MCF 10A (cell line): Measurements from ENCODE around the gene WBP2NL. TPM values are rescaled to one million over a fixed set of nuclear protein-coding genes. Genes with fewer than 3 reads are reported as not detected.
"Not testable (repeated sequence)": the region's sequence is repeated elsewhere in the genome, so short reads cannot be mapped to it uniquely, and the experiment has no call there.

ENCODE experiments used
- BruUV-seq: library from RNA; stranded (reverse); fragments of 400-500 nt; replicated peaks from 2 replicates; lab custom pipeline; 2021; lab: Mats Ljungman, UMichigan
- CTCF ChIA-PET: fragments of 300-600 bp; sonication (Branson Sonifier 250); formaldehyde crosslinking; extraction: SDS; loops from one replicate; lab custom pipeline; 2021; ENCODE audit warnings: antibody characterized with exemption, inconsistent platforms; lab: Yijun Ruan, JAX
- POLR2A ChIA-PET: fragments of 300-600, 350-650 bp; sonication (Branson Sonifier 250); formaldehyde crosslinking; extraction: SDS; loops from one replicate; lab custom pipeline; 2020; ENCODE audit warnings: antibody characterized with exemption, inconsistent platforms; lab: Yijun Ruan, JAX
- DNase-seq: peaks from one replicate; pipeline ENCODE4 v3.0.0-alpha.2; 2018; ENCODE audit not compliant: unreplicated experiment
- H3K27ac Mint-ChIP-seq: one replicate; pipeline ENCODE4 v1.8.0; 2022; ENCODE audit warnings: mild to moderate bottlenecking, low read depth, mixed read lengths; ENCODE audit not compliant: unreplicated experiment
- H3K27me3 Mint-ChIP-seq: one replicate; pipeline ENCODE4 v1.8.0; 2022; ENCODE audit warnings: mixed read lengths; ENCODE audit not compliant: insufficient read depth, unreplicated experiment
- H3K36me3 Mint-ChIP-seq: one replicate; pipeline ENCODE4 v1.8.0; 2022; ENCODE audit warnings: mild to moderate bottlenecking, moderate library complexity, mixed read lengths; ENCODE audit not compliant: insufficient read depth, unreplicated experiment
- H3K4me1 Mint-ChIP-seq: one replicate; pipeline ENCODE4 v1.8.0; 2022; ENCODE audit warnings: mixed read lengths; ENCODE audit not compliant: insufficient read depth, unreplicated experiment
- H3K4me3 Mint-ChIP-seq: one replicate; pipeline ENCODE4 v1.8.0; 2022; ENCODE audit warnings: mild to moderate bottlenecking, moderate library complexity, mixed read lengths; ENCODE audit not compliant: unreplicated experiment
- H3K9me3 Mint-ChIP-seq: one replicate; pipeline ENCODE4 v1.8.0; 2022; ENCODE audit warnings: mixed read lengths; ENCODE audit not compliant: unreplicated experiment
- CTCF ChIP-seq: fragments of 200-600 bp; IDR thresholded peaks from one replicate; pipeline ENCODE4 v1.8.0; 2022; ENCODE audit warnings: antibody characterized with exemption, mild to moderate bottlenecking; ENCODE audit not compliant: unreplicated experiment
- intact Hi-C: fragments of 100-400 bp; cut with micrococcal nuclease; formaldehyde crosslinking; loops from 2 replicates; pipeline ENCODE4 v1.14.1; 2022
- total RNA-seq: library from RNA; stranded (reverse); gene quantifications from 2 replicates; pipeline ENCODE4 v1.2.3, GENCODE V29; 2022

Gene WBP2NL
- total RNA-seq, 1 experiment from 2014 or later, result 1.1 TPM

- Mint-ChIP-seq H3K9me3 (no peaks in the 10 kb centered on the region), H3K27me3 (no peaks in the 10 kb centered on the region), H3K4me1 (no peaks in the 10 kb centered on the region), H3K4me3 (peak within 1 kb of the TSS; percentile 82), H3K36me3 (no peaks in the 10 kb centered on the region), H3K27ac (peak within 1 kb of the TSS; percentile 89)
- intact Hi-C loops, result no loop called here
- ChIA-PET CTCF (interaction anchor here (0.8 kb wide), 1 partner anchor 31 kb away, joined by 3 read pairs; no protein-coding TSS in a partner anchor), POLR2A (interaction anchor here (0.6 to 3.6 kb wide), 12 partner anchors 9 to 977 kb away, joined by 3 to 39 read pairs (median 3); partner anchors contain the start of genes CCDC134, CENPM, NDUFA6 and SMDT1)
- BruUV-seq, result TSS peak; percentile 55
- DNase-seq, result peak; percentile 98
- no peak for TF ChIP-seq CTCF
Measured at GRCh38 chr22:42070517-42071422, 72.2 kb downstream of the WBP2NL start, which contains the start of gene NAGA. TSS of gene NAGA (minus strand) at chr22:42070812. CDS start at chr22:42070297, 515 bp downstream.

- POLR2A ChIA-PET, result interaction anchor here (0.6 to 3.6 kb wide), 6 partner anchors 8 to 978 kb away, joined by 3 to 39 read pairs (median 5); partner anchors contain the start of genes CENPM, NDUFA6 and SMDT1
- peak overlapping the region; percentile 89 for H3K27ac Mint-ChIP-seq
- H3K27me3 Mint-ChIP-seq, intact Hi-C loops, DNase-seq, BruUV-seq, CTCF ChIA-PET, H3K9me3 Mint-ChIP-seq, H3K4me1 Mint-ChIP-seq, H3K36me3 Mint-ChIP-seq: not testable (repeated sequence)
- H3K4me3 Mint-ChIP-seq, result peak overlapping the region; percentile 82
Measured at GRCh38 chr22:42071508-42071907, 72.9 kb downstream of the WBP2NL start.

GRCh38 chr22:42072606-42073330 is 74.2 kb downstream of the WBP2NL start:
- Mint-ChIP-seq H3K27ac (no peak overlapping the region), H3K36me3 (no peaks in the 10 kb centered on the region), H3K9me3 (no peaks in the 10 kb centered on the region), H3K27me3 (no peaks in the 10 kb centered on the region), H3K4me3 (no peak overlapping the region), H3K4me1 (no peaks in the 10 kb centered on the region)
- BruUV-seq, result no TSS peak
- CTCF ChIA-PET, result no interaction called here
- intact Hi-C loops, result no loop called here
- no peak for DNase-seq
- no peak for TF ChIP-seq CTCF
- POLR2A ChIA-PET, result no interaction called here

GRCh38 chr22:42073621-42074041 is 75.0 kb downstream of the WBP2NL start:
- no TSS peak for BruUV-seq
- ChIA-PET POLR2A (no interaction called here), CTCF (no interaction called here)
- H3K4me3 Mint-ChIP-seq, result no peak overlapping the region
- no peaks in the 10 kb centered on the region for H3K36me3 Mint-ChIP-seq
- TF ChIP-seq CTCF, result no peak
- DNase-seq, result no peak
- intact Hi-C loops, result no loop called here
- H3K4me1 Mint-ChIP-seq, result no peaks in the 10 kb centered on the region
- no peaks in the 10 kb centered on the region for H3K27me3 Mint-ChIP-seq
- no peaks in the 10 kb centered on the region for H3K9me3 Mint-ChIP-seq
- H3K27ac Mint-ChIP-seq, result no peak overlapping the region
